Trophoblast cell (in vitro differentiated cells and primary cell): ENCODE measurements around the gene ZNG1F.
"Not testable (repeated sequence)": the region's sequence is repeated elsewhere in the genome, so short reads cannot be mapped to it uniquely, and the experiment has no call there.

Experiments
- DNase-seq, 2 donors: peaks; one replicate each; pipeline ENCODE4 v3.0.0-alpha.2; 2016
- H2AFZ ChIP-seq: 2 replicates; pipeline ENCODE4 v1.6.1; 2013; ENCODE audit warnings: low read length, moderate library complexity, mild to moderate bottlenecking; ENCODE audit not compliant: insufficient read depth, poor library complexity
- H2AK5ac ChIP-seq: 2 replicates; pipeline ENCODE4 v1.6.1; 2013; ENCODE audit warnings: mild to moderate bottlenecking, low read length
- H2BK120ac ChIP-seq: 2 replicates; pipeline ENCODE4 v1.6.1; 2013; ENCODE audit warnings: low read length, mild to moderate bottlenecking, moderate library complexity; ENCODE audit not compliant: insufficient read depth, poor library complexity
- H2BK12ac ChIP-seq: 2 replicates; pipeline ENCODE4 v1.6.1; 2013; ENCODE audit warnings: mild to moderate bottlenecking, low read length, moderate library complexity
- H2BK5ac ChIP-seq: 2 replicates; pipeline ENCODE4 v1.6.1; 2013; ENCODE audit warnings: low read length, low read depth, moderate library complexity, mild to moderate bottlenecking; ENCODE audit not compliant: poor library complexity
- H3K14ac ChIP-seq: 2 replicates; pipeline ENCODE4 v1.6.1; 2013; ENCODE audit warnings: mild to moderate bottlenecking, low read length
- H3K18ac ChIP-seq: 2 replicates; pipeline ENCODE4 v1.6.1; 2013; ENCODE audit warnings: mild to moderate bottlenecking, low read length
- H3K23ac ChIP-seq: 2 replicates; pipeline ENCODE4 v1.6.1; 2013; ENCODE audit warnings: low read length
- H3K27ac ChIP-seq: 2 replicates; pipeline ENCODE4 v1.5.1; 2013; ENCODE audit warnings: low read depth, mild to moderate bottlenecking, inconsistent platforms, low read length, moderate library complexity
- H3K27me3 ChIP-seq: 2 replicates; pipeline ENCODE4 v1.6.1; 2013; ENCODE audit warnings: inconsistent platforms, mild to moderate bottlenecking, low read length, moderate library complexity; ENCODE audit not compliant: insufficient read depth
- H3K36me3 ChIP-seq, 2 experiments: 1 replicate in 1 of 2; 2 replicates in 1 of 2; pipeline ENCODE4 v1.6.1; 2013; ENCODE audit warnings: low read length in 2 of 2, mild to moderate bottlenecking in 2 of 2, moderate library complexity in 1 of 2; ENCODE audit not compliant: insufficient read depth in 2 of 2, control insufficient read depth in 1 of 2
- H3K4ac ChIP-seq: 2 replicates; pipeline ENCODE4 v1.6.1; 2013; ENCODE audit warnings: low read depth, mild to moderate bottlenecking, low read length, moderate library complexity
- H3K4me1 ChIP-seq, 2 experiments: 1 replicate in 1 of 2; 2 replicates in 1 of 2; pipeline ENCODE4 v1.6.1; 2013; ENCODE audit warnings: low read length in 2 of 2, mild to moderate bottlenecking in 2 of 2, moderate library complexity in 1 of 2; ENCODE audit not compliant: insufficient read depth in 2 of 2, control insufficient read depth in 1 of 2
- H3K4me2 ChIP-seq: 2 replicates; pipeline ENCODE4 v1.6.1; 2013; ENCODE audit warnings: inconsistent platforms, mild to moderate bottlenecking, low read length, moderate library complexity
- H3K4me3 ChIP-seq: 2 replicates; pipeline ENCODE4 v1.5.1; 2013; ENCODE audit warnings: mild to moderate bottlenecking, low read depth, low read length, inconsistent platforms
- H3K79me1 ChIP-seq: one replicate; pipeline ENCODE4 v1.6.1; 2013; ENCODE audit warnings: low read length
- H3K79me2 ChIP-seq: 2 replicates; pipeline ENCODE4 v1.6.1; 2013; ENCODE audit warnings: low read length, mild to moderate bottlenecking; ENCODE audit not compliant: control insufficient read depth, insufficient read depth, poor library complexity
- H3K9ac ChIP-seq: 2 replicates; pipeline ENCODE4 v1.6.1; 2013; ENCODE audit warnings: mild to moderate bottlenecking, low read length
- H3K9me3 ChIP-seq: 2 replicates; pipeline ENCODE4 v1.6.1; 2013; ENCODE audit warnings: low read depth, mild to moderate bottlenecking, control low read depth, inconsistent platforms, low read length; ENCODE audit not compliant: insufficient read depth
- H4K12ac ChIP-seq: 2 replicates; pipeline ENCODE4 v1.6.1; 2013; ENCODE audit warnings: low read depth, mild to moderate bottlenecking, low read length, moderate library complexity
- H4K8ac ChIP-seq: 2 replicates; pipeline ENCODE4 v1.6.1; 2013; ENCODE audit warnings: low read depth, mild to moderate bottlenecking, low read length, moderate library complexity
- H4K91ac ChIP-seq: one replicate; pipeline ENCODE4 v1.6.1; 2013; ENCODE audit warnings: low read depth, mild to moderate bottlenecking, low read length, moderate library complexity
- WGBS: extraction: QIAGEN DNeasy Blood & Tissue Kit; methylation state at CpG from one replicate; pipeline ENCODE4 v1.1.7; 2013; ENCODE audit warnings: missing lambda C conversion rate; ENCODE audit not compliant: insufficient read length, insufficient coverage; ENCODE audit errors: extremely low coverage; 5-methylcytosine and 5-hydroxymethylcytosine counted together

ZNG1F gene

DNA sequence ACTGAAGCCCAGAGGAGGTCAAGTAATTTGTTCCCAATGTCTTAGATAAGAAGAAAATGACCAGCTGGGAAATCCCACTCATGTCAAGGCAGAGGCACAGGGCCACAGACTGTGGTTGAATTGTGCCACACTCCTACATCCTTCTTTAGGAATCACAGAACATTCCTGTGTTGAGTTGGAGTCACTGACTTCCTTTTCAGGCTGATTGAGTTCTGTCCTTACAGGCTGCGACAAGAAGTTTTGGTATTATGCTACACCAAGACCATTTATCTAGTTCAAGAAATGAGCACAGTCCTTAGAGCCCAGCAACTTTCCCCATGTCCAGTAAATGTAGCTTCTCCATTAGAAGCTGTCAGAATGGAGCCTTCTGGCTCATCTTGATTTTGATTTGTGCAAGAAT, 98.7 kb downstream of the ZNG1F start:
- not testable (repeated sequence) for H3K27me3 ChIP-seq, H3K9me3 ChIP-seq, H4K8ac ChIP-seq, H3K14ac ChIP-seq, H3K79me2 ChIP-seq, H3K4me1 ChIP-seq, H2BK5ac ChIP-seq, H2AK5ac ChIP-seq, H3K4ac ChIP-seq, H3K4me3 ChIP-seq, H4K91ac ChIP-seq, H2AFZ ChIP-seq, DNase-seq, H3K27ac ChIP-seq, H3K4me2 ChIP-seq, H3K23ac ChIP-seq, H3K9ac ChIP-seq, H3K36me3 ChIP-seq, H2BK120ac ChIP-seq, H4K12ac ChIP-seq, H3K18ac ChIP-seq, H2BK12ac ChIP-seq, H3K79me1 ChIP-seq
- no CpG with 5 or more reads among the region's 1 CpG for WGBS

DNA sequence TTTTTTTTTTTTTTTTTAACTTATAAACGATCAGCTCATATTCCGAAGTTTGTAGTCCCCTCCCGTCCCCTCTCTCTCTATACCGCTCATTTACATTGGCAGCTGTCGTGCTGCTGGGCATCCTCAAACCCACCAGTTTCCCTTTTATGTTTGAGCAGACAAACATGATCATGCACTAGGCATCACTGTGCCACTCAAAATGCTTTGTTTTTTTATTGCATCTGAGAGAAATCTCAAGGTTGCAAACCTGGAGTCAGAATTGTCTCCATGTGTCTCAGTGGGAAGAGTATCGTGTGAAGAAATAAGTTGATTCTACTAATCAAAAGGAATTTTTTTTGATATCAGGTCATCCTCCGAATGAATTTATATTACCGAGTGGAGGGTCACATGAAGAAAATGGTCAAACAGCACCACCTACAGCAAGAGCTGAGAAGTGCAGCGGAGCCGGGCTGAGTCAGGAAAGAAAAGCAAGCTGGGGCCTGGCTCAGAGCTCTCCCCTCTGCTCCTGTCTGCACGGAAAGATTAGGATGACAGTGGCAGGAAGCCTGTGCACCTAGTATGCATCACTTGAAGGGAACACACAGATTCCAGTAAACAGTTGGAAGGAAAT, 100.6 kb downstream of the ZNG1F start:
- H3K9me3 ChIP-seq, H3K79me2 ChIP-seq, H3K4ac ChIP-seq, H2AK5ac ChIP-seq, H3K79me1 ChIP-seq, DNase-seq, H3K27ac ChIP-seq, H2AFZ ChIP-seq, H3K4me2 ChIP-seq, H3K4me3 ChIP-seq, H3K18ac ChIP-seq, H3K9ac ChIP-seq, H3K4me1 ChIP-seq, H3K36me3 ChIP-seq, H3K23ac ChIP-seq, H2BK12ac ChIP-seq, H2BK5ac ChIP-seq, H4K91ac ChIP-seq, H3K27me3 ChIP-seq, H4K12ac ChIP-seq, H2BK120ac ChIP-seq, H3K14ac ChIP-seq, H4K8ac ChIP-seq: not testable (repeated sequence)
- WGBS = no CpG with 5 or more reads among the region's 11 CpGs

DNA sequence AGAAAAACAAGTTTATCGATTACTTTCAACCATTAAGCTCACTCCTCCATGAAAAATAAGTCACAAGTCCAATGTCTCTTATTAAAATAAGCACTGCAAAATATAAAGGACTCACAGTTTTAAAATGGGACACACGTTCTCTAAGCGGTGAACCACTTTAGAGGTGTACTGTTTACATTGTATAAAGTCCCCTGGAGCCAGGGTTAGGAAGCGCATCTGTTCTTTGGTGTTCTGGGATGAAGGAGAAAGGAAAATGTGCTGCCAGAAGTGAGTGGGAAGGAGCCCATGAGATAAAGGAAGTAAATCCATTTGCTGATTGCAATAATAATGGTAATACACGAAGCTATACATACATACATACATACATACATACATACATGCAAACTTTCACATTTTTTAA, 101.2 kb downstream of the ZNG1F start:
- H4K91ac ChIP-seq, H2BK120ac ChIP-seq, H3K79me2 ChIP-seq, H3K27ac ChIP-seq, H2AK5ac ChIP-seq, H3K9me3 ChIP-seq, H3K4ac ChIP-seq, H3K4me3 ChIP-seq, H2BK12ac ChIP-seq, H3K23ac ChIP-seq, H4K8ac ChIP-seq, H3K14ac ChIP-seq, H2AFZ ChIP-seq, H3K4me1 ChIP-seq, DNase-seq, H3K36me3 ChIP-seq, H3K9ac ChIP-seq, H3K79me1 ChIP-seq, H3K27me3 ChIP-seq, H3K4me2 ChIP-seq, H3K18ac ChIP-seq, H4K12ac ChIP-seq, H2BK5ac ChIP-seq: not testable (repeated sequence)
- WGBS = no CpG with 5 or more reads among the region's 5 CpGs

DNA sequence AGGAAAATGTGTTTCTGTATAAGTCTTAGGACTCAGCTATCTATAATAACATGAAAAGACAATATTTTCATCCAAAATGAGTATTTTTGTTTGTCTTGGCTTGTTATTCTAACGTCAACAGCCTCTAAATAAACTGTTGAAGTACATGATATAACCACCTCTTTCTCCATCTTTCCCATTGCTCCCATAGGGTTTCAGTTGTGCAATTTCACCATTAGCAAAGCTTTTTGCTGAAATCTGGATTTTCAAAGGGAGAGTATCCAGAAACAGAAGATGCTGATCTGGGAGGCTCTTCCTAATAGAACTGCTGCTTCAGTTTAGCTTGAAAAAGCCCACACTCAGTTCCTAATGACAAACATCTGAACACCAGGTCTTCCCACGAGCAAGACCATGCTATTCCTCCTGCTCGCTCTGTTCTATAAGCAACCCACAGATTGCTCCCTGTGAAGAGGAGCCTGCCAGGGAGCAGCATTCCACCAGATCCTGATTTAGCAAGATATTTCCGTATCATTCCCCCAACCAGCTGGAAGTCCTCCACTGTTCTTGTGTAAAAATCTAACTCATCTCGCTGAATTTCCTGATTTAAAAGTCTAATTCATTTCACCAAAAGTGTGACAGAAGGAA, 101.8 kb downstream of the ZNG1F start:
- H3K4me3 ChIP-seq, H3K23ac ChIP-seq, H3K27me3 ChIP-seq, H3K36me3 ChIP-seq, H2AFZ ChIP-seq, H3K4ac ChIP-seq, H2BK12ac ChIP-seq, DNase-seq, H3K79me1 ChIP-seq, H3K79me2 ChIP-seq, H3K9me3 ChIP-seq, H4K91ac ChIP-seq, H2BK120ac ChIP-seq, H3K9ac ChIP-seq, H2BK5ac ChIP-seq, H3K4me1 ChIP-seq, H4K12ac ChIP-seq, H3K18ac ChIP-seq, H2AK5ac ChIP-seq, H4K8ac ChIP-seq, H3K27ac ChIP-seq, H3K4me2 ChIP-seq, H3K14ac ChIP-seq: not testable (repeated sequence)
- no CpG with 5 or more reads among the region's 5 CpGs for WGBS
